ENCODE data around the gene ALKBH4.

GRCh38 chr7:102415685-102416225 is 48.9 kb downstream of the ALKBH4 start:
- TF ChIP-seq, protein P1, sequence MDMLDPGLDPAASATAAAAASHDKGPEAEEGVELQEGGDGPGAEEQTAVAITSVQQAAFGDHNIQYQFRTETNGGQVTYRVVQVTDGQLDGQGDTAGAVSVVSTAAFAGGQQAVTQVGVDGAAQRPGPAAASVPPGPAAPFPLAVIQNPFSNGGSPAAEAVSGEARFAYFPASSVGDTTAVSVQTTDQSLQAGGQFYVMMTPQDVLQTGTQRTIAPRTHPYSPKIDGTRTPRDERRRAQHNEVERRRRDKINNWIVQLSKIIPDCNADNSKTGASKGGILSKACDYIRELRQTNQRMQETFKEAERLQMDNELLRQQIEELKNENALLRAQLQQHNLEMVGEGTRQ (IDR thresholded peaks at IDR 0.05; ENCODE audit: low read depth, low read length) = no peak
- TF ChIP-seq CEBPB (IDR thresholded peaks at IDR 0.05; ENCODE audit: low read depth, low read length) = no peak
- TF ChIP-seq, protein P2, sequence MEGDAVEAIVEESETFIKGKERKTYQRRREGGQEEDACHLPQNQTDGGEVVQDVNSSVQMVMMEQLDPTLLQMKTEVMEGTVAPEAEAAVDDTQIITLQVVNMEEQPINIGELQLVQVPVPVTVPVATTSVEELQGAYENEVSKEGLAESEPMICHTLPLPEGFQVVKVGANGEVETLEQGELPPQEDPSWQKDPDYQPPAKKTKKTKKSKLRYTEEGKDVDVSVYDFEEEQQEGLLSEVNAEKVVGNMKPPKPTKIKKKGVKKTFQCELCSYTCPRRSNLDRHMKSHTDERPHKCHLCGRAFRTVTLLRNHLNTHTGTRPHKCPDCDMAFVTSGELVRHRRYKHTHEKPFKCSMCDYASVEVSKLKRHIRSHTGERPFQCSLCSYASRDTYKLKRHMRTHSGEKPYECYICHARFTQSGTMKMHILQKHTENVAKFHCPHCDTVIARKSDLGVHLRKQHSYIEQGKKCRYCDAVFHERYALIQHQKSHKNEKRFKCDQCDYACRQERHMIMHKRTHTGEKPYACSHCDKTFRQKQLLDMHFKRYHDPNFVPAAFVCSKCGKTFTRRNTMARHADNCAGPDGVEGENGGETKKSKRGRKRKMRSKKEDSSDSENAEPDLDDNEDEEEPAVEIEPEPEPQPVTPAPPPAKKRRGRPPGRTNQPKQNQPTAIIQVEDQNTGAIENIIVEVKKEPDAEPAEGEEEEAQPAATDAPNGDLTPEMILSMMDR (conservative IDR thresholded peaks at IDR 0.05; ENCODE audit: low read depth, low read length) = no peak
- TF ChIP-seq BHLHE40 (IDR thresholded peaks at IDR 0.05; ENCODE audit: low read depth, low read length) = no peak
- no peak for TF ChIP-seq CHD1 (IDR thresholded peaks at IDR 0.05; ENCODE audit: low read depth, low read length)
- TF ChIP-seq POLR2A (IDR thresholded peaks at IDR 0.05; ENCODE audit: low read depth, low read length) = no peak
- no peak for TF ChIP-seq RAD21 (IDR thresholded peaks at IDR 0.05; ENCODE audit: low read length)
- TF ChIP-seq NFE2L2 (IDR thresholded peaks at IDR 0.05; ENCODE audit: low read depth, low read length) = no peak
